22Rv1 (cell line): ENCODE measurements around the gene BZW2.

Experiments used
- ZFX ChIP-seq: fragments of 450-650 bp; IDR thresholded peaks from 2 replicates; pipeline ENCODE4 v1.6.1; 2017; ENCODE audit warnings: antibody characterized with exemption, borderline replicate concordance
- TF ChIP-seq, protein P1 (sequence below): fragments of 450-650 bp; IDR thresholded peaks from 2 replicates; pipeline ENCODE4 v1.5.1; 2017; ENCODE audit warnings: mild to moderate bottlenecking

DNA sequence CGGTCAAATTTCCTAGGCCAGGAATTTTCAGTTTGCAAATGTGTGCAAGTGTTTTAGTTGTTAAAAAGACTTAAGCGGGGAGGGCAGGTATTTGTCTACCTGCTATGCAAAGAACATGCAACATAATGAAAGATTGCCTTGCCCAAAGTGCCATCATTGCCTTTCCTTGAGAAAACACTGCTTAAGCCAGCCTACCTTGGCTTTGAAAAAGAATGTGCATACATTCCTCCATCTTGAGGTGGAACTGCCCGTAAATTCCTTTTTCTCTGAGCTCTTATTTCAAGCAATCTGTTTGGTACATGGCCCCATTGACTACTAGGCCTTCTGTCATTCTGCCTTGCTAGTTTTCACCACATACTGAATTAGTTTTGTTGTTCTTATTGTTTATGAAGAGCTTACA lies 29.3 kb downstream of the BZW2 start:
- TF ChIP-seq, protein P1, sequence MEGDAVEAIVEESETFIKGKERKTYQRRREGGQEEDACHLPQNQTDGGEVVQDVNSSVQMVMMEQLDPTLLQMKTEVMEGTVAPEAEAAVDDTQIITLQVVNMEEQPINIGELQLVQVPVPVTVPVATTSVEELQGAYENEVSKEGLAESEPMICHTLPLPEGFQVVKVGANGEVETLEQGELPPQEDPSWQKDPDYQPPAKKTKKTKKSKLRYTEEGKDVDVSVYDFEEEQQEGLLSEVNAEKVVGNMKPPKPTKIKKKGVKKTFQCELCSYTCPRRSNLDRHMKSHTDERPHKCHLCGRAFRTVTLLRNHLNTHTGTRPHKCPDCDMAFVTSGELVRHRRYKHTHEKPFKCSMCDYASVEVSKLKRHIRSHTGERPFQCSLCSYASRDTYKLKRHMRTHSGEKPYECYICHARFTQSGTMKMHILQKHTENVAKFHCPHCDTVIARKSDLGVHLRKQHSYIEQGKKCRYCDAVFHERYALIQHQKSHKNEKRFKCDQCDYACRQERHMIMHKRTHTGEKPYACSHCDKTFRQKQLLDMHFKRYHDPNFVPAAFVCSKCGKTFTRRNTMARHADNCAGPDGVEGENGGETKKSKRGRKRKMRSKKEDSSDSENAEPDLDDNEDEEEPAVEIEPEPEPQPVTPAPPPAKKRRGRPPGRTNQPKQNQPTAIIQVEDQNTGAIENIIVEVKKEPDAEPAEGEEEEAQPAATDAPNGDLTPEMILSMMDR = no peak
- no peak for TF ChIP-seq ZFX
